Neural crest cell (in vitro differentiated cells): ENCODE results near the gene TICAM1. TPM values are rescaled to one million over a fixed set of nuclear protein-coding genes. Genes with fewer than 3 reads are reported as not detected.

Experiments used
- DNase-seq: peaks from one replicate; pipeline ENCODE4 v3.0.0; 2021; ENCODE audit warnings: low read depth, mixed read lengths, low spot score
- H3K27ac Mint-ChIP-seq: one replicate; pipeline ENCODE4 v1.8.0; 2021; ENCODE audit warnings: mild to moderate bottlenecking, mixed read lengths; ENCODE audit not compliant: unreplicated experiment
- H3K27me3 Mint-ChIP-seq: 2 replicates; pipeline ENCODE4 v1.8.0; 2021; ENCODE audit warnings: low read depth, mild to moderate bottlenecking, mixed read lengths
- H3K36me3 Mint-ChIP-seq: 2 replicates; pipeline ENCODE4 v1.8.0; 2021; ENCODE audit warnings: low read depth, mild to moderate bottlenecking, mixed read lengths
- H3K4me1 Mint-ChIP-seq: 2 replicates; pipeline ENCODE4 v1.8.0; 2021; ENCODE audit warnings: mixed read lengths
- H3K4me3 Mint-ChIP-seq: one replicate; pipeline ENCODE4 v1.8.0; 2021; ENCODE audit warnings: mild to moderate bottlenecking, mixed read lengths
- H3K9me3 Mint-ChIP-seq: 2 replicates; pipeline ENCODE4 v1.8.0; 2021; ENCODE audit warnings: mixed read lengths
- total RNA-seq: library from RNA; stranded (reverse); gene quantifications from 2 replicates; pipeline ENCODE4 v1.2.1, GENCODE V29; 2021
- TF ChIP-seq, protein P1 (sequence below): fragments of 200-600 bp; sonication (generic); conservative IDR thresholded peaks from 2 replicates; pipeline ENCODE4 v1.5.0; 2021; ENCODE audit warnings: antibody characterized with exemption, mild to moderate bottlenecking

Gene TICAM1
- total RNA-seq, 1 donor from 2014 or later: 0.72 TPM

DNA sequence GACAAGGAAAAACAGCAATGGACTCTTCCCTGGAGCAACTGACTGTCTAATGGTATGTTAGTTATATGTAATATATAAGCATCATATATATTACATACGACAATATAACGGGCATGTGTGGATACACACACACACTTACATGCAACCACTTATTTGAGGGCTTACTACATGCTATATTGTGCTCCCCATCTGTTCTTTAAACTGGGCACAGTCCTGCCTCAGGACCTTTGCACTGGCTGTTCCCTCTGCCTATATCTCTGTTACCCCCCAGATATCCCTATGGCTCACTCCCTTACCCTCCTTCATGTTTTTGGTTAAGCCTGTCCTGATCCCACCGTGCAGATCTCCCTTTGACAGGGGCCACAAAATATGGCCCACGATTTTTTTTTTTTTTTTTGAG is 10.2 kb downstream of the TICAM1 start:
- H3K4me3 Mint-ChIP-seq: no peak overlapping the region
- DNase-seq: no peak
- no peaks in the 10 kb centered on the region for H3K9me3 Mint-ChIP-seq
- TF ChIP-seq, protein P1, sequence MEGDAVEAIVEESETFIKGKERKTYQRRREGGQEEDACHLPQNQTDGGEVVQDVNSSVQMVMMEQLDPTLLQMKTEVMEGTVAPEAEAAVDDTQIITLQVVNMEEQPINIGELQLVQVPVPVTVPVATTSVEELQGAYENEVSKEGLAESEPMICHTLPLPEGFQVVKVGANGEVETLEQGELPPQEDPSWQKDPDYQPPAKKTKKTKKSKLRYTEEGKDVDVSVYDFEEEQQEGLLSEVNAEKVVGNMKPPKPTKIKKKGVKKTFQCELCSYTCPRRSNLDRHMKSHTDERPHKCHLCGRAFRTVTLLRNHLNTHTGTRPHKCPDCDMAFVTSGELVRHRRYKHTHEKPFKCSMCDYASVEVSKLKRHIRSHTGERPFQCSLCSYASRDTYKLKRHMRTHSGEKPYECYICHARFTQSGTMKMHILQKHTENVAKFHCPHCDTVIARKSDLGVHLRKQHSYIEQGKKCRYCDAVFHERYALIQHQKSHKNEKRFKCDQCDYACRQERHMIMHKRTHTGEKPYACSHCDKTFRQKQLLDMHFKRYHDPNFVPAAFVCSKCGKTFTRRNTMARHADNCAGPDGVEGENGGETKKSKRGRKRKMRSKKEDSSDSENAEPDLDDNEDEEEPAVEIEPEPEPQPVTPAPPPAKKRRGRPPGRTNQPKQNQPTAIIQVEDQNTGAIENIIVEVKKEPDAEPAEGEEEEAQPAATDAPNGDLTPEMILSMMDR: no peak
- H3K27me3 Mint-ChIP-seq: no peaks in the 10 kb centered on the region
- no peaks in the 10 kb centered on the region for H3K4me1 Mint-ChIP-seq
- H3K27ac Mint-ChIP-seq: no peak overlapping the region
- H3K36me3 Mint-ChIP-seq: no peaks in the 10 kb centered on the region

DNA sequence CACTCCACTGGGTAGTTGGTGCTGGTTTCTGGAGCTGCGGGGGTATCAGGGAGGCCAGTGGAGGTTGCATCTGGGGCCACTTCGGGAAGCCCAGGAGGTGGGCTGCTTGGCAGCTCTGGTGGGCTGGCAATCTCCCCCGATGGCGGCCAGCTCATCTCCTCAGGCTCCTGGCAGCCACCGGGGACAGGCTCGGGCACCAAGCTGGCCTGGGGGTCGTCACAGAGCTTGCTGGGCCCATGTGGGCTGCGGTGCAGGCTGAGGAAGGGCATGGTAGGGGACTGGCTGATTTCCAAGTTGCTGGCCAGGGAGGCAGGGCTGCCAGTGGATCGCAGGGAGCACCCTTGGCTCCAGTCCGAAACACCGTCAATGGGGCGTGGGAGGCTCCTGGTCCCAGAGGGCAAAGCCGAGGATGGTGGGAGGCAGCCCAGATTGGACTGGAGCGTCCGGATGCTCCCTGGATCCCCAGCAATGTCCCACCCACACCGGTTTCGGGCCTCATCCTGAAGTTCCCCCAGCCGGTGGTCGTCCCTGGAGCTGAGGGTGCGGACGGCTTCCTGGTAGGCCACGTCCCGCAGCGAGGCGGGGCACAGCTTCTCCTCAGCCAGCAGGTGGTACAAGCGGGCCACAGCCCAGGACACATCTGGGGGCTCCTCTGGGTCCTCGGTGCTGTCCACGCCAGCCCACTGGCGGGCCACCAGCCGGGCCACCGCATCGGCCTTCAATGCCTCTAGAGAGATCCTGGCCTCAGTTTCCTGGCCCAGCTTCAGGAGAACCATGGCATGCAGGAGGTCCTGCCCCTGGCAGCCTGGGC is 13.8 kb downstream of the TICAM1 start:
- H3K9me3 Mint-ChIP-seq: peaks cover 7% of the 10 kb centered on the region
- H3K4me1 Mint-ChIP-seq: peaks cover 7% of the 10 kb centered on the region
- H3K4me3 Mint-ChIP-seq: no peak overlapping the region
- TF ChIP-seq, protein P1: no peak
- DNase-seq: no peak
- H3K27me3 Mint-ChIP-seq: no peaks in the 10 kb centered on the region
- H3K27ac Mint-ChIP-seq: no peak overlapping the region
- no peaks in the 10 kb centered on the region for H3K36me3 Mint-ChIP-seq

DNA sequence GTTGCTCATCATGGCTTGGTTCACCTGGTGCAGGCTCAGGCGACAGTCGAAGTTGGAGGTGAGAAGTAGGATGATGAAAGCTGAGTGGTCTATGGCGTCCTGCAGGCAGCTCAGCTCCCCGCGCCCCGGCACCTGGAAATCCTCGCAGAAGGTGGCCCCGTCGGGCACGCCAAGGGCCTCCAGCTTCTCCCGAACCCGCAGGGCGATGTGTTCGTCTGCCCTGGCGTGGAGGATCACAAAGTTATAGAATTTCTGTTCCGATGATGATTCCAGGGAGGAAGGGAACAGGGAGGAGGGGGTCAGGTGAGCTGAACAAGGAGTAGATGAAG is 14.6 kb downstream of the TICAM1 start:
- Mint-ChIP-seq H3K36me3 (no peaks in the 10 kb centered on the region), H3K27ac (no peak overlapping the region), H3K9me3 (peaks cover 7% of the 10 kb centered on the region), H3K4me3 (no peak overlapping the region), H3K4me1 (peaks cover 7% of the 10 kb centered on the region), H3K27me3 (no peaks in the 10 kb centered on the region)
- TF ChIP-seq, protein P1: no peak
- DNase-seq: no peak

DNA sequence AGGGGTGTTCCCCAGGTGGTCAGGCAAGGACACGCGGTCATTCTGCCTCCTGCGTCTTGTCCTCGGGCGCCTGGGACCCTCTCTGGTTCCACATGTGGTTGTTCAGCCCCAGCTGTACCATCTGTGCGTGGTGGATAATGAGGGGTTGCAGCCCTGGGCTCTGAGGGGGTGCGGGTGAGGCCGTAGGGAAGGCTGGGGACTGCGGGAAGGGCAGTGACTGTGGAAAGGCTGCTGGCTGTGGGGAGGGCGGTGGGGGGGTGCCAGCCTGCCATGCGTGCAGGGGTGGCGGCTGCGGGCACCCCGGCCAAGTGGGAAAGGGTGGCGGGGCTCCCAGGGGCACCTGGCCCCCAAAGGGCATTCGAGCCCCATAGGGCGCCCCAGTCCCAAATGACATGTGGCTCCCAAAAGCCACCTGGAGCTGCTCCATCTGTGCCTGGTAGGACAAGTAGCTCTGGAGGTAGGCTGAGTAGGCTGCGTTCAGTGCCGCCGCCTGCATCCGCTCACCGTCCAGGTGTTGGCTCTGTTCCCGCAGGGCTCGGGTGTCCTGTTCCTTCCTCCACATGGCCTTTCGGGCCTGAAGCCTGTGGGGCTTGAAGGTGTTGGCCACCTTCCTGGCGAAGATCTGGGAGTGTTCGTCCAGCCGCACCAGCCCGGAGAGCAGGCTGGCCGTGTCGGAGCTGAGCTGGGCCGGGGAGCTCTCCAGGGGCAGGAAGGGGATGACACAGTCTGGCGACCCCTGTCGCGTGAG is 15.1 kb downstream of the TICAM1 start:
- Mint-ChIP-seq H3K36me3 (no peaks in the 10 kb centered on the region), H3K27ac (no peak overlapping the region), H3K4me1 (peaks cover 7% of the 10 kb centered on the region), H3K4me3 (no peak overlapping the region), H3K9me3 (peaks cover 7% of the 10 kb centered on the region), H3K27me3 (no peaks in the 10 kb centered on the region)
- TF ChIP-seq, protein P1: no peak
- DNase-seq: no peak

DNA sequence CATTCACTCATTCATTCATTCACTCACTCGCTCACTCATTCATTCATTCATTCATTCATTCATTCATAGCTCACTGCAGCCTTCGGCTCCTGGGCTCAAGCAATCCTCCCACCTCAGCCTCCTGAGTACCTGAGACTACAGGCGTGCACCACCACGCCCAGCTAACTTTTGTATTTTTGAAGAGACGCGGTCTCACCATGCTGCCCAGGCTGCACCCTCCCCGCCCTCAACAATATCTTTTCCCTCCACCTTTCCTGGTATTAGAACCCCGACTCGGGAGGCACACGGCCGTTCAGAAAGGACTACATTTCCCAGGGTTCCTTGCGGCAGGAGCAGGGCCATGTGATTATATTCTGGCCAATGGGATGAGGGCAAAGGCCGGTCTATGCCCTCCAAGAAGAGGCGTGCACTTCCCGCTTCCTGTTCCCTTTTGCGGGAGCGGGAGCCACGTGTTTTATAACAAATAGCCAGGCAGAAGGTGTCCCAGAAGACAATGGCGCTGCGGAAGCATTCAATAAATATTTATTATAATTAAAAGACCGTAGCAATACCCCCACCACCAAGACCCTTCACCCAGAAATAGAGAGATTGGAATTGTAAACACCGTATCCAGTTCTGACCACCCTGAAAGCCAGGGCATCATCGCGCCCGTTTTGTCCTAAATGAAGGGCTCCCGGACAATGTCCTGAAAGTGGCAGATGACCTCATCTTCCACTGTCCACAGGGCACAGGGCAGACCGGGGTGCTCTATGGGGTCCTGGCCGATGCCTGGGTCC is 15.9 kb downstream of the TICAM1 start:
- TF ChIP-seq, protein P1: no peak
- Mint-ChIP-seq H3K9me3 (peaks cover 7% of the 10 kb centered on the region), H3K36me3 (no peaks in the 10 kb centered on the region), H3K4me1 (peaks cover 7% of the 10 kb centered on the region), H3K4me3 (peak overlapping the region; percentile 67), H3K27ac (no peak overlapping the region), H3K27me3 (no peaks in the 10 kb centered on the region)
- peak; percentile 85 for DNase-seq
